ENCODE results near the gene ANKZF1.
A peak's percentile ranks its signal among the peaks of the same experiment; 100 is the strongest.

ANKZF1 gene

GRCh38 chr2:219247678-219248642 lies 18.4 kb downstream of the ANKZF1 start:
- H3K4me2 ChIP-seq (ENCODE audit: low read length), result peak overlapping the region; percentile 73; the same call in 1 of the 2 replicates
- H3K36me3 ChIP-seq (ENCODE audit: insufficient read depth, low read length), result peaks cover 48% of the 10 kb centered on the region

GRCh38 chr2:219248845-219249202 lies 19.2 kb downstream of the ANKZF1 start:
- peaks cover 78% of the 10 kb centered on the region for H3K4me1 ChIP-seq (ENCODE audit: insufficient read depth, low read length, severe bottlenecking)
- H3K79me2 ChIP-seq (ENCODE audit: insufficient read depth, low read length), result no peaks in the 10 kb centered on the region
- H2AFZ ChIP-seq (ENCODE audit: low read length), result no peak overlapping the region
- no peaks in the 10 kb centered on the region for H3K9me2 ChIP-seq (ENCODE audit: low read depth, low read length)
- peak overlapping the region; percentile 98 for H3K27ac ChIP-seq (ENCODE audit: low read depth, low read length, poor library complexity, severe bottlenecking)
- H3K9me3 ChIP-seq (ENCODE audit: low read length), result no peaks in the 10 kb centered on the region
- no peaks in the 10 kb centered on the region for H4K20me1 ChIP-seq (ENCODE audit: insufficient read depth, low read length)
- no peaks in the 10 kb centered on the region for H3K27me3 ChIP-seq (ENCODE audit: insufficient read depth, low read length)
- H3K4me3 ChIP-seq (ENCODE audit: low read depth, low read length, poor library complexity, severe bottlenecking), result peak overlapping the region; percentile 51
- peak overlapping the region; percentile 73 for H3K4me2 ChIP-seq (ENCODE audit: low read length)
- TF ChIP-seq CTCF (IDR thresholded peaks at IDR 0.05; ENCODE audit: low read length) (no peak), EZH2 (IDR thresholded peaks at IDR 0.05; ENCODE audit: borderline replicate concordance, low read length) (no peak)
- H3K36me3 ChIP-seq (ENCODE audit: insufficient read depth, low read length), result peaks cover 48% of the 10 kb centered on the region
- H3K9ac ChIP-seq (ENCODE audit: low read length), result peak overlapping the region; percentile 68
- no peaks in the 10 kb centered on the region for H3F3A ChIP-seq (ENCODE audit: insufficient read depth, low read length)

More at GRCh38 chr2:219247678-219248642, 18.4 kb downstream of the ANKZF1 start:
- peak overlapping the region; percentile 8; the same call in 1 of the 2 replicates for H3K9ac ChIP-seq (ENCODE audit: low read length)
- no peaks in the 10 kb centered on the region for H3K9me3 ChIP-seq (ENCODE audit: low read length)
- no peak overlapping the region for H3K4me3 ChIP-seq (ENCODE audit: low read depth, low read length, poor library complexity, severe bottlenecking)
- H3K9me2 ChIP-seq (ENCODE audit: low read depth, low read length), result no peaks in the 10 kb centered on the region
- peak overlapping the region; percentile 98 for H3K27ac ChIP-seq (ENCODE audit: low read depth, low read length, poor library complexity, severe bottlenecking)
- H3K79me2 ChIP-seq (ENCODE audit: insufficient read depth, low read length), result no peaks in the 10 kb centered on the region
- no peaks in the 10 kb centered on the region for H3F3A ChIP-seq (ENCODE audit: insufficient read depth, low read length)
- no peaks in the 10 kb centered on the region for H3K27me3 ChIP-seq (ENCODE audit: insufficient read depth, low read length)
- H2AFZ ChIP-seq (ENCODE audit: low read length), result no peak overlapping the region
- no peaks in the 10 kb centered on the region for H4K20me1 ChIP-seq (ENCODE audit: insufficient read depth, low read length)
- peaks cover 78% of the 10 kb centered on the region for H3K4me1 ChIP-seq (ENCODE audit: insufficient read depth, low read length, severe bottlenecking)
- TF ChIP-seq CTCF (IDR thresholded peaks at IDR 0.05; ENCODE audit: low read length), result no peak; the same call in 1 of the 2 replicates
- TF ChIP-seq EZH2 (IDR thresholded peaks at IDR 0.05; ENCODE audit: borderline replicate concordance, low read length), result no peak

- Histone ChIP-seq H3K9ac (ENCODE audit: low read length) (peak overlapping the region; percentile 68), H3K4me3 (ENCODE audit: low read depth, low read length, poor library complexity, severe bottlenecking) (peak overlapping the region; percentile 51), H3K4me1 (ENCODE audit: insufficient read depth, low read length, severe bottlenecking) (peaks cover 80% of the 10 kb centered on the region)
These were observed 19.8 kb downstream of the ANKZF1 start for GRCh38 chr2:219249203-219249980.

More at GRCh38 chr2:219249203-219249980, 19.8 kb downstream of the ANKZF1 start:
- no peak overlapping the region for H2AFZ ChIP-seq (ENCODE audit: low read length)
- H3K4me2 ChIP-seq (ENCODE audit: low read length), result peak overlapping the region; percentile 73
- H3K9me2 ChIP-seq (ENCODE audit: low read depth, low read length), result no peaks in the 10 kb centered on the region
- TF ChIP-seq CTCF (IDR thresholded peaks at IDR 0.05; ENCODE audit: low read length) (no peak), EZH2 (IDR thresholded peaks at IDR 0.05; ENCODE audit: borderline replicate concordance, low read length) (no peak)
- no peaks in the 10 kb centered on the region for H3K9me3 ChIP-seq (ENCODE audit: low read length)
- H3K79me2 ChIP-seq (ENCODE audit: insufficient read depth, low read length), result no peaks in the 10 kb centered on the region
- H4K20me1 ChIP-seq (ENCODE audit: insufficient read depth, low read length), result no peaks in the 10 kb centered on the region
- H3K27me3 ChIP-seq (ENCODE audit: insufficient read depth, low read length), result no peaks in the 10 kb centered on the region
- H3K36me3 ChIP-seq (ENCODE audit: insufficient read depth, low read length), result peaks cover 48% of the 10 kb centered on the region
- no peaks in the 10 kb centered on the region for H3F3A ChIP-seq (ENCODE audit: insufficient read depth, low read length)
- H3K27ac ChIP-seq (ENCODE audit: low read depth, low read length, poor library complexity, severe bottlenecking), result peak overlapping the region; percentile 98
